ENCODE data around the gene SRSF9. TPM values are rescaled to one million over a fixed set of nuclear protein-coding genes. Genes with fewer than 3 reads are reported as not detected.
A peak's percentile ranks its signal among the peaks of the same experiment; 100 is the strongest.

The SRSF9 gene
- total and polyA plus RNA-seq, 2 experiments from 2014 or later = 166 to 263 TPM

- 1% methylated on average over 34 of the region's 53 CpGs for WGBS (ENCODE audit: low lambda C conversion rate, missing lambda C conversion rate)
- peak within 1 kb of the TSS; percentile 43 for H2AFZ ChIP-seq
These were observed 26.3 kb upstream of the SRSF9 start, which contains the start of gene DYNLL1 for GRCh38 chr12:120495731-120496412. TSS of gene DYNLL1 (plus strand) at chr12:120496113. CDS start at chr12:120496422, 309 bp downstream.

DNA sequence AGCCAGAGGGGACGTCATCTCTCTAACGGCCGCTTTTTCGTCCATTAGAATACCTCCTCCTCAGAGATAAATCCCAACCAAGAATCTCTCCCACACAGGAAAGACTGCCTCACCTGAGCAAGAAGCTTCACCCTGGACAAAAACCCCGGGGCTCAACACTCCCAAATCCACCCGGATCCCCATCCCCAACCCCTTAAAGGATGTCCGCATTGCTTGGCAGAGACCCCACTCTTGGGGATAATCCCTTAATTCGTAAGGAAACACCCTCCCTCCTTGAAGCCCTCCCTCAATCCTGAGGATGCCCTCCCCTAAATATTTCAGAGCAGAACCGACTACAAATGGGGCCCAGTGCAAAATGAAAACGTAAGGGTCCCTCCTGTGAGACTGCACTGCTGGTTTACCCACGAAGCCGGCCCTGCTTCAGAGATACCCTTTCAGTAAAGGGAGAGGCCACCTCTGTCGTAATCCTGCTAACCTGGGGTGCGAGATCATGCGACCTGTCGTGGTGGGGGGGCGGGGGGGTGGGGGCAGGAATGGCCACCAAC, 25.7 kb upstream of the SRSF9 start:
- Histone ChIP-seq H3K4me2 (peak overlapping the region; percentile 78), H2AFZ (peak overlapping the region; percentile 42), H3K9me3 (ENCODE audit: low read depth) (no peaks in the 10 kb centered on the region), H4K20me1 (ENCODE audit: insufficient read depth, poor library complexity, severe bottlenecking) (peaks cover 19% of the 10 kb centered on the region), H3K27ac (peak overlapping the region; percentile 57), H3K27me3 (no peaks in the 10 kb centered on the region), H3K4me3 (peak overlapping the region; percentile 9), H3K4me1 (ENCODE audit: insufficient read depth) (peaks cover 14% of the 10 kb centered on the region), H3K36me3 (replicated peaks; ENCODE audit: insufficient read depth, low read depth) (no peaks in the 10 kb centered on the region), H3K9me2 (replicated peaks; ENCODE audit: insufficient read depth) (no peaks in the 10 kb centered on the region), H3K79me2 (peaks cover 56% of the 10 kb centered on the region)
- WGBS (ENCODE audit: low lambda C conversion rate, missing lambda C conversion rate) = 11% methylated on average over 15 of the region's 17 CpGs
- TF ChIP-seq EZH2 (IDR thresholded peaks at IDR 0.05; ENCODE audit: borderline replicate concordance) (no peak), EZH2phosphoT487 (IDR thresholded peaks at IDR 0.05; ENCODE audit: low read depth, severe bottlenecking, unreplicated experiment) (no peak)
- TF ChIP-seq, protein P1, sequence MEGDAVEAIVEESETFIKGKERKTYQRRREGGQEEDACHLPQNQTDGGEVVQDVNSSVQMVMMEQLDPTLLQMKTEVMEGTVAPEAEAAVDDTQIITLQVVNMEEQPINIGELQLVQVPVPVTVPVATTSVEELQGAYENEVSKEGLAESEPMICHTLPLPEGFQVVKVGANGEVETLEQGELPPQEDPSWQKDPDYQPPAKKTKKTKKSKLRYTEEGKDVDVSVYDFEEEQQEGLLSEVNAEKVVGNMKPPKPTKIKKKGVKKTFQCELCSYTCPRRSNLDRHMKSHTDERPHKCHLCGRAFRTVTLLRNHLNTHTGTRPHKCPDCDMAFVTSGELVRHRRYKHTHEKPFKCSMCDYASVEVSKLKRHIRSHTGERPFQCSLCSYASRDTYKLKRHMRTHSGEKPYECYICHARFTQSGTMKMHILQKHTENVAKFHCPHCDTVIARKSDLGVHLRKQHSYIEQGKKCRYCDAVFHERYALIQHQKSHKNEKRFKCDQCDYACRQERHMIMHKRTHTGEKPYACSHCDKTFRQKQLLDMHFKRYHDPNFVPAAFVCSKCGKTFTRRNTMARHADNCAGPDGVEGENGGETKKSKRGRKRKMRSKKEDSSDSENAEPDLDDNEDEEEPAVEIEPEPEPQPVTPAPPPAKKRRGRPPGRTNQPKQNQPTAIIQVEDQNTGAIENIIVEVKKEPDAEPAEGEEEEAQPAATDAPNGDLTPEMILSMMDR (IDR thresholded peaks at IDR 0.05; ENCODE audit: poor library complexity) = no peak
- DNase-seq (ENCODE audit: low spot score) = no peak

More at GRCh38 chr12:120495731-120496412, 26.3 kb upstream of the SRSF9 start, which contains the start of gene DYNLL1:
- H3K79me2 ChIP-seq = peaks cover 56% of the 10 kb centered on the region
- H3K4me1 ChIP-seq (ENCODE audit: insufficient read depth) = peaks cover 14% of the 10 kb centered on the region
- TF ChIP-seq EZH2 (IDR thresholded peaks at IDR 0.05; ENCODE audit: borderline replicate concordance) = no peak
- TF ChIP-seq, protein P1 (IDR thresholded peaks at IDR 0.05; ENCODE audit: poor library complexity) = no peak
- no peak for TF ChIP-seq EZH2phosphoT487 (IDR thresholded peaks at IDR 0.05; ENCODE audit: low read depth, severe bottlenecking, unreplicated experiment)
- H3K27ac ChIP-seq = peak within 1 kb of the TSS; percentile 58
- H3K4me2 ChIP-seq = peak within 1 kb of the TSS; percentile 94
- peak within 1 kb of the TSS; percentile 91 for H3K4me3 ChIP-seq
- H3K9me3 ChIP-seq (ENCODE audit: low read depth) = no peaks in the 10 kb centered on the region
- H3K9me2 ChIP-seq (replicated peaks; ENCODE audit: insufficient read depth) = no peaks in the 10 kb centered on the region
- DNase-seq (ENCODE audit: low spot score) = peak; percentile 98
- no peaks in the 10 kb centered on the region for H3K27me3 ChIP-seq
- H3K36me3 ChIP-seq (replicated peaks; ENCODE audit: insufficient read depth, low read depth) = no peaks in the 10 kb centered on the region
- peaks cover 19% of the 10 kb centered on the region for H4K20me1 ChIP-seq (ENCODE audit: insufficient read depth, poor library complexity, severe bottlenecking)

DNA sequence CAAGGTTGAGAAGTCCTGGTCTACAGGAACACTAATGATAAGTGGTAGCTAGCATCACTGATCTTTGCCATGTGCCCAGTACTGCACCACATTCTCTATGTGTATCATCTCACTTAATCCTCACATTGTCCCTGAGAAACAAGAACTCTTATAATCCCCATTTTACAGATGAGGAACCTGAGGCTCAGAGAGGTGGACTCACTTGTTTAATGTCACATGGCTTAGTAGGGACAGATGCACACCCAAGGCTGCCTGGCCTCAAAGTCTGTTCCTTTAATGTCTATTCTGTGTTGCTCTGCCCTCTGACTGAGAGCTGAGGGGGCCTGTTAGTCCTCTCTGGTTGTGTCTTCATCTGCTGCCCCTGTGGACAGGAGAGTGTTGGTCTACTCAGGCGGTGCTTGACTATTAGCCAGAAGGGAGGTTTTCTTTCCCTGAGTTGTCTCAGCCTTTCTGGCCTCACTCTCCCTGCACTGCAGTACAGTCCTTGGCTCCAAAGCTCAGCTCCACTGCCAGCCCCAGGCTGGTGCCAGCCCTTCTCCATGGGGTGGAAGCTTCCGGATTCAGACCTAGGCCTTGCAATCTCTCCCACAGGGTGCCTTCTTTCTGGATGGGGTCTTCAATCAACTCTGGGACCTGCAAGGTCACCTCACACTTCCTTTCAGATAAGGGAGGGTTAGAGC, 21.4 kb upstream of the SRSF9 start:
- WGBS (ENCODE audit: low lambda C conversion rate, missing lambda C conversion rate) = 97% methylated on average over 2 of the region's 2 CpGs
- TF ChIP-seq, protein P1 (IDR thresholded peaks at IDR 0.05; ENCODE audit: poor library complexity) = no peak
- TF ChIP-seq EZH2phosphoT487 (IDR thresholded peaks at IDR 0.05; ENCODE audit: low read depth, severe bottlenecking, unreplicated experiment) (no peak), EZH2 (IDR thresholded peaks at IDR 0.05; ENCODE audit: borderline replicate concordance) (no peak)
- H3K9me3 ChIP-seq (ENCODE audit: low read depth) = no peaks in the 10 kb centered on the region
- H4K20me1 ChIP-seq (ENCODE audit: insufficient read depth, poor library complexity, severe bottlenecking) = no peaks in the 10 kb centered on the region
- no peaks in the 10 kb centered on the region for H3K36me3 ChIP-seq (replicated peaks; ENCODE audit: insufficient read depth, low read depth)
- peaks cover 7% of the 10 kb centered on the region for H3K4me1 ChIP-seq (ENCODE audit: insufficient read depth)
- H3K9me2 ChIP-seq (replicated peaks; ENCODE audit: insufficient read depth) = no peaks in the 10 kb centered on the region
- no peak overlapping the region for H3K4me2 ChIP-seq
- peaks cover 24% of the 10 kb centered on the region for H3K79me2 ChIP-seq
- no peaks in the 10 kb centered on the region for H3K27me3 ChIP-seq
- H3K4me3 ChIP-seq = no peak overlapping the region
- H2AFZ ChIP-seq = no peak overlapping the region
- DNase-seq (ENCODE audit: low spot score) = no peak
- no peak overlapping the region for H3K27ac ChIP-seq

All from hepatocyte (in vitro differentiated cells).